GM12892 (cell line): ENCODE measurements around the gene IQCK.

Experiments used
- POLR2A ChIP-seq: IDR thresholded peaks from 2 replicates; pipeline ENCODE4 v1.6.1; 2011; ENCODE audit warnings: low read depth, low read length, control low read depth
- POLR2AphosphoS5 ChIP-seq: IDR thresholded peaks from 2 replicates; pipeline ENCODE4 v1.6.1; 2011; ENCODE audit warnings: low read depth, low read length, control low read depth
- TAF1 ChIP-seq: IDR thresholded peaks from 2 replicates; pipeline ENCODE4 v1.6.1; 2011; ENCODE audit warnings: low read depth, mild to moderate bottlenecking, control low read depth, low read length, borderline replicate concordance

DNA sequence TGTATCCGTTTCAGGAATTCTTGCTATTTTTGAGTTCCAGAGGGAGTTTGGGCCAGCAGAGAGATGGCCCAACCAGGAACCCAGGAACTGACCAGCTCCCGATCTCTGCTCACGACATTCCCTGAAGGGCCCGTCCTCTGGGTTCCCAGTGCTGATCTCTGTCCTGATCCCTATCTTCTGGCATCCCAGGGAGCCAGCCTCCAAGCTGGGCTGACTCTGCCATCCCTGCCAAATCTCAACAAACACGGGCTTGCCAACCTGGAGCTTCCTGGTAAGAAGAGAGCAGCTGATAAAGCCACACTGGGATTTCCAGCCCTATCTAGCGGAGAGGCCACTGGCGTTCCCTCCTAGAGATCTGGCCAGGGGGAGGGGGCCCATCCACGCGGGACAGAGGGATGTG, 150.3 kb downstream of the IQCK start:
- TF ChIP-seq TAF1, result no peak
- no peak for TF ChIP-seq POLR2AphosphoS5
- TF ChIP-seq POLR2A, result no peak
